ENCODE measurements around the gene UBA1. TPM values are rescaled to one million over a fixed set of nuclear protein-coding genes. Genes with fewer than 3 reads are reported as not detected.

Gene UBA1
- polyA plus RNA-seq, 4 donors = 164 to 289 (median 229) TPM

DNA sequence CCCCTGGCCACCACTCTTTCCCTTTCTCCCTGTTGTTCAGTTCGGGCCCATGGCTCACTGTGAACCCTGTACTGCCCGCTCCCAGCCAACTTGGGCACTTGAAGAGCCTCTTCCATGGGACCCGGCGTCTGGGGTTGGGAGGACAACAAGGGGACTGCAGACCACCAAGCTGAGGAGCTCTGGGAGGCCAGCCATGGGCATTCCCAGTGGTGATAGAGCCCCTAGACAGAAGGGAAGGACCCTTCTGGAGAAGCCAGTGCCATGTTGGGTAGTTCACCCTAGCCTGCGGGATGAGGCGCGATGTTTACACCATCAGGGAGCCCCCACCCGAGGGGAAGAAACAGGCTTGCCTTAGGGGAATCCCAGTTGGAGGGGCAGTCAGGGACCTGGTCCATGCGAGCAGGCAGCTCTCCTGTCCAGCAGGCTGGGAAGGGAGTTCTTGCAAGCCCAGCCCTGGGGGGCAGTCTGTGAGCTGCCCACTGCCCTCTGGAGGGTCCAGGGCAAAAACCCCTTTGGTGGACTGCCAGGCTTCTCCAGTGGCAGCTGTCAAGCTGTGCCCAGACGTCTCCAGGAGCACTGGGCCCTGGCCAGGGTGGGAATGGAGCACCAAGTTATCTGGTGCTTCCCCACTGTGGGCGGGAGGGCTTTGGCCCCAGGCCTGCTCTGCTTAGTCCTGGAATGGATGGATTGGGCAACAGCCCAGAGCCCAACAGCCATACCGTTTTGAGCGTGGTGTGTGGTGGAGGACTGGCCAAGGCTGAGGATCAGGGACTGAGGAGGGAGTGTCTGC is 23.7 kb upstream of the UBA1 start:
- no peak for DNase-seq (ENCODE audit: low read depth in 4 of 4, low spot score in 3 of 4)

DNA sequence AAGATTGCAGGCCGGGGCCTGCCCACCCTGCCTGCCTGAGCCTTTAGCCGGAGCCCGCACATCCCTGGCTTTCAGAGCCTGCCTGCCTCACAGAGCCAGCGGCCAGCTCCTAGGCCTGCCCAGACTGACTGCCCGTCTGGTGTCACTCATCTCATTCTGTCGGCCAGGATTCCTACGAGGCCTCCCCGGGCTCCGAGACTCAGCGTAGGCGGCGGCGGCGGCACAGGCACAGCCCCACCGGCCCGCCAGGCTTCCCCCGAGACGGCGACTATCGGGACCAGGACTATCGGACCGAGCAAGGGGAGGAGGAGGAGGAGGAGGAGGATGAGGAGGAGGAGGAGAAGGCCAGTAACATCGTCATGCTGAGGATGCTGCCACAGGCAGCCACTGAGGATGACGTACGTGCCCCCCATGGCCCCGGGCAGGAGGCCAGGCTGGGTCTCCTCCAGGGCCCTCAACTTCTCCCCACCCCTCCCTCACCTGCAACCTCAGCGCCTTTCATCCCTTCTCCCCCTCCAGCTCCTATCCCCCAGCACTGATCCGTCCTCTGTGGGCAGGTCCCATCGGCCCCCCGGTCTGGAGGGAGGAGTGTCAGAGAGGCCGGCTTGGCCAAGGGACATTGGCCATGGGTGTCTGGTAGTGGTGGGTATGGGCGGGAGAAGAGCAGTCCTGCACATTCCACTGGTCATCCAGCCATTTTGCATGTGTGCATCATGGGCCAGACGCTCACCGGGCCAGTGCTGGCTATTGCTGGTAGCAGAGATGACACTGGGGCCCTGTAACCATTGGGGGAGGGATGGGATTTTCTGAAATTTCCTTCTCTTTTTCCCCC is 22.6 kb upstream of the UBA1 start:
- no peak for DNase-seq (ENCODE audit: low read depth in 4 of 4, low spot score in 3 of 4)

DNA sequence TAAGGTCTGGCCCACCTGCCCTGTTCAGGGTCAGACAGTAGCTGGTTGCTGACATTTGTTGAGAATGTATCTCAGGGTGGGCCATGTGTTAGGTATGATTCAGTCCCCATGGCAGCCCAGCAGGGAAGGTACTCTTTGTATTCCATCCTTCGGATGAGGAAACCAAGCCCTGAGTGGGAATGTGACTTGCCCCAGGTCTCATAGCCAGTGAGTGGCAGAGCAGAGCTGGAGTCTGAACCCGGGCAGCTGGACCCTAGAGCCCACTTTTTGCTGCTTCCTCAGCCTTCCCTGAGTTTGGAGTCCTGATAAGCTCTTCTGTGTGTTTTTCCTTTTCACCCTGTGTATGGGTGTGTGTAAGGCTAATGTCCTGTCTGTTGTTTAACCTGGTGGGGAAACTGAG is 21.6 kb upstream of the UBA1 start:
- no peak for DNase-seq (ENCODE audit: low read depth in 4 of 4, low spot score in 3 of 4)

DNA sequence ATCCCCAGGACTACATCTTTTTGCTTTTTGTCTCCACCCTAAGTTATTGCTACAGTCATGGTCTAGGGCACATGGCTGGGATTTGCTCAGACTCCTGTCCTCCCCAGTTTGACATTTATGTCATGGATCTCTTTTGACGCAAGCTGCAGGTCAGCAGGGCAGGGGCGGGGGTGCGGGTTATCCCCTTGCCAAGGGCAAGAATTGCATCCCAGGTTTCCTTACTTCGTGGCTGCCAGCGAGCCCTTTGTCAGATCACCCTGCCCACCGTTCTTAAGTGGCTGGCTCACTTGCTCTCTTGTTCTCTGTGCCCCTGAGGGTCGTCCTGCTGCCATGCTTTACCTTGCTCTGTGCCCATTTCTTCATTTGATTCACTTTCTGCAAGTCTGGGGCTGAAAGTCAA is 21.1 kb upstream of the UBA1 start:
- DNase-seq (ENCODE audit: low read depth in 4 of 4, low spot score in 3 of 4) = no peak

DNA sequence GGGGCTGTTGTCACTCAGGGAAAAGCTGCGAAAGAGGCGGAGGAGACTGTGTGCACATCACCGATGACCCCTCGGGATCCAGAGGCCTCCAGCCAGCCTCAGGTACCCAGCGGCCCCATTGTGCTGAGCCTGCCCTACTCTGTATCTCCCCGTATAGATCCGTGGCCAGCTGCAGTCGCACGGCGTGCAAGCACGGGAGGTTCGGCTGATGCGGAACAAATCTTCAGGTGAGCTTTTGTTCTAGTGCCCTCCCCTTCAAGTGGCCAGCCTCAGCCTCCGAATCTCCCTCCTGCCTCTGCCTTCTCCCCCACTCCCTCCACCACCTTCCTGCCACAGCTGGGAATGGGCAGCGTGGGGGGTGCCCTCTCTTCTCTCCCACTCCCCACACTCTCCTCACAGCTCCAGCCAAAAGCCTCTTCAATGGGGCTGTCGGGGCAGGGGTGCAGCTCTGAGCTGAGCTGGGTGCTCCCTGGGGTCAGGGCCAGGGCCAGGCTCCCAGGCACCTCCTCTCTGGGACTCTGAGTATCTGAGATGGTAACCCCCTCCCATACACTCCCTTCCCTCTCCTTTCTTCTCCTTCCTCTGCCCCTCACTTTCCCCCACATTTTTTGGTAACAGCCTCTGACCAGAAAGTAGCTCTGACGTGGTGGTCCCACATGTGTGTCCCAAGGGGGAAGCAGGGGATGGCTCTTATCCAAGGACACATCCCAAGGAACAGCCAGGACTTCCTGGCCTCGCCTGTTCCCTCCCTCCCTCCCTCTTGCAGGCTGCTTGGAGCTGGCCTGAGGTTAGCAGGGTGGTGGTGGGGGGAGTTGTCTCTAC is 20.4 kb upstream of the UBA1 start:
- DNase-seq (ENCODE audit: low read depth in 4 of 4, low spot score in 3 of 4) = no peak

- no peak for DNase-seq (ENCODE audit: low read depth in 4 of 4, low spot score in 3 of 4)
Measured at GRCh38 chrX:47174376-47174775, 19.3 kb upstream of the UBA1 start.

- DNase-seq (ENCODE audit: low read depth in 4 of 4, low spot score in 3 of 4) = no peak
Measured at GRCh38 chrX:47174846-47175587, 18.6 kb upstream of the UBA1 start.

GRCh38 chrX:47175588-47175980 is 18.0 kb upstream of the UBA1 start:
- DNase-seq (ENCODE audit: low read depth in 4 of 4, low spot score in 3 of 4) = no peak

DNA sequence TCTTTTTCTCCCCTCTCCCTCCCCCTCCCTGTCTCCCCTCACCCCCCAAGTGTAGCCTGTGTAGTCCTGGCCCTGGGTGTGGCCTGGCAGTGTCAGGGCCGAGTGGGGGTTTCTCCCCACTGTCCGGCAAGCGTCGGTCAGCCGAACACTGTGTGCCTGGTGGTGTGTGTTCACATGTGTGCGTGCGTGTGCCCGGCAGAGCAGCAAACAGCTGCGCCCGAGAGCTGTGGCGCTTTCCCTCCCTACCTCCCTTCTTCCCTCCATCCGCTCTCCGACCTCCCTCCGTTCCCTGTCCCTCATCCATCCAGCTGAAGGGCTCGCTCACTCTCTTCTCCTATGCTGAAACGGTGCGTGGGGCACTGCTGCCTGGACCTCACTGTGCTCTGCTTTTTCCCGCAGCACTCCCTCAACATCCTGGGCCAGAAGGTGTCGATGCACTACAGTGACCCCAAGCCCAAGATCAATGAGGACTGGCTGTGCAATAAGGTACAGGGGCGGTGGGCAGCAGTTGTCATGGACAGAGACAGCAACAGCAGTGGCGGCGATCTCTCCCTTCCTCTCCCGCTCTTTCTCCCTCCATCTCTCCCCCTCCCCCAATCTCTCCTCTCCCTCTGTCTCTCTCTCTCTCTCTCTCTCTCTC is 17.4 kb upstream of the UBA1 start:
- no peak for DNase-seq (ENCODE audit: low read depth in 4 of 4, low spot score in 3 of 4)

- no peak for DNase-seq (ENCODE audit: low read depth in 4 of 4, low spot score in 3 of 4)
Measured at GRCh38 chrX:47177079-47177478, 16.6 kb upstream of the UBA1 start.

DNA sequence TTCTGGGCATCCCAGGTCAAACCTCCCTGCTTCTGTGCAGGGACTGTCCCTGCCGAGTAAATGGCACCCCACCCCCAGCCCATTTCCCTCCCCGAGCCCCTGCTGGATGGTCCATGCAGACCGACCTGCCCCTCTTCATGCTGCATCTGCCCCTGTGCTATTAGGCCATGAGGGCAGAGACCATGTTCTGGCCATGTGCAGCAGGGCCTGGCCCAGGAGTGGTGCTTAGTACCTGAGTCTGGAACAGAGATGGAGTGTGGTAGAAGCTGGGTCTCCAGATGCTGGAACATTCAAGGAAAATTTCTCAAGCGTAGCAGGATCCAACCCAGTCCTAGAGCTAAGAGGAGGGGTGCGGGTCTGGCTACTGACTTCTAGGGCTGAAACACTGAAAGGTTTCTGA is 15.3 kb upstream of the UBA1 start:
- no peak for DNase-seq (ENCODE audit: low read depth in 4 of 4, low spot score in 3 of 4)

GRCh38 chrX:47179221-47179927 is 14.3 kb upstream of the UBA1 start:
- no peak for DNase-seq (ENCODE audit: low read depth in 4 of 4, low spot score in 3 of 4)

- no peak for DNase-seq (ENCODE audit: low read depth in 4 of 4, low spot score in 3 of 4)
Measured at GRCh38 chrX:47179928-47180255, 13.7 kb upstream of the UBA1 start.

DNA sequence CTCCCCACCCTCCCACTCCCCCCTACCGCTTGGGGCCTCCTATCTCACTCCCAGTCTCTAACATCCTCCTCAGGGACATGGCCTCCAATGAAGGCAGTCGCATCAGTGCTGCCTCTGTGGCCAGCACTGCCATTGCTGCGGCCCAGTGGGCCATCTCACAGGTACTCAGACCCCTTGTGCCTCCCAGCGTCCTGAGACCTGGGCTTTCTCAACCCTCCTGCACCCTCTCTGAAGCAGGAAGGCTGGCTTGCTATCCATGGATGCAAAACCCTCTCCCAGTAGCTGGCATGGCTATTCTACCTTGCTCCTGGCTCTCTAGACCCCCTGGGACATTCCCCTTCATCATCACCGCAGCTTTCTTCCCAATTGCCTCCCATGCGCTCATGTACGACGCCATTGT is 13.3 kb upstream of the UBA1 start:
- no peak for DNase-seq (ENCODE audit: low read depth in 4 of 4, low spot score in 3 of 4)

DNA sequence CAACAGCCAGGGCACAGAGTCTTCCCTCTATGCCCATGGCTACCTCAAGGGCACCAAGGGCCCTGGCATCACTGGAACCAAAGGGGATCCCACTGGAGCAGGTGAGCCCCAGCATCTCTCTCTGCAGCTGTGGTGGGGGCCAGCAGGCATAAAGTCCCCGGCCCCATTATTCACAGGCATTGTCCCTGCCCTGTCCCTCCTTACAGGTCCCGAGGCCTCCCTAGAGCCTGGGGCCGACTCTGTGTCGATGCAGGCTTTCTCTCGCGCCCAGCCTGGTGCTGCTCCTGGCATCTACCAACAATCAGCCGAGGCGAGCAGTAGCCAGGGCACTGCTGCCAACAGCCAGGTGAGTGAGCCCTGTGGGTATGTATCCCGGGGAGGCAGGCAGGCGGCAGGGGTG is 12.3 kb upstream of the UBA1 start:
- DNase-seq (ENCODE audit: low read depth in 4 of 4, low spot score in 3 of 4) = no peak

- no peak for DNase-seq (ENCODE audit: low read depth in 4 of 4, low spot score in 3 of 4)
Measured at GRCh38 chrX:47182106-47182700, 11.4 kb upstream of the UBA1 start.

DNA sequence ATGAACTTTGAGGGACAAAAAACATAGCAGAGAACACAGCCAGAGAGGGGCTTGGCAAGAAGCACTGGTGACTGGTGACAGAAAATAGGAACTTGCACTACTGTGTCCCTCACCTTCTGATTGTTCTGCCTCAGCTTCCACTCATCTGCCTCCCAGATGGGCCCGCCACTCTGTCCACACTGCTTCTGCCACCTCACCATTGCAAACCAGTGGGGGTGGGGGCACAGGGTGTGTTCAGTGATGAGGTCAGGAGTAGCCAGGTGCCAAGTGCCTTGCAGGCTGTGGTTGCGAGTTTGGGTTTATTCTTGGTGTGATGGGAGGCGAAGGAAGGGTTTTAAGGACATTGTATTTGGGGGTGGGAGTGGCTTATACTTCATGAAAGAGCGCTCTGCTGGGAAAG is 9.1 kb upstream of the UBA1 start:
- DNase-seq (ENCODE audit: low read depth in 4 of 4, low spot score in 3 of 4) = no peak

DNA sequence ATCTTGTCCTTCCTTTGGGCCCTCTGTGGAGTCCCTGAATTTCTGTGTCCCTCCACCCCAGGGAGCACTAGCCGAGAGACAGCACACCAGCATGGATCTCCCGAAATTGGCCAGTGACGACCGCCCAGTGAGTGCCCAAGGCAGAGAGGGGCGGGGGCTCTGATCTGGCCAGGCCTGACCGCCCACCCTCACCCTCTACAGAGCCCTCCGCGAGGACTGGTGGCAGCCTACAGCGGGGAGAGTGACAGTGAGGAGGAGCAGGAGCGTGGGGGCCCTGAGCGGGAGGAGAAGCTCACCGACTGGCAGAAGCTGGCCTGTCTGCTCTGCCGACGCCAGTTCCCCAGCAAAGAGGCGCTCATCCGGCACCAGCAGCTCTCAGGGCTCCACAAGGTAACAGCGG is 8.4 kb upstream of the UBA1 start:
- no peak for DNase-seq (ENCODE audit: low read depth in 4 of 4, low spot score in 3 of 4)

DNA sequence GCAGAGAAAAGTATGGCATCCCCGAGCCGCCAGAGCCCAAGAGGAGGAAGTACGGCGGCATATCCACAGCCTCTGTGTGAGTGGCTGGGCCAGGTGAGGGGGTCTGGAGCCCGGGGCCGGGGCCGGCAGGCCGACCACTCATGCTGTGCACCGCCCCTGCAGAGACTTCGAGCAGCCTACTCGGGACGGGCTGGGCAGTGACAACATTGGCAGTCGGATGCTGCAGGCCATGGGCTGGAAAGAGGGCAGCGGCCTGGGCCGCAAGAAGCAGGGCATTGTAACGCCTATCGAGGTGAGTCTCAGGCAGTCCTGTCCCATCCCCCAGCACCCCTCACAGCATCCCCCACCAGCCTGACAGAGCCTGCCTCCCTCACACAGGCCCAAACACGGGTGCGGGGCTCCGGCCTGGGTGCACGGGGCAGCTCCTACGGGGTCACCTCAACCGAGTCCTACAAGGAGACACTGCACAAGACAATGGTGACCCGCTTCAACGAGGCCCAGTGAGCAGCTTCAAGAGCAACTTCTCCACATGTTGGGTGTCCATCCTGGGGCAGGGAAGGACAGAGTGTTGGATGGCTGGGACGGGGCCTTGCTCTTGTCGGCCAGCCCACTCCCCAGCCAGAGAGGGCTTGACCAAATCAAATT is 7.4 kb upstream of the UBA1 start:
- no peak for DNase-seq (ENCODE audit: low read depth in 4 of 4, low spot score in 3 of 4)

All from left renal pelvis (tissue), 4 donors.